Stomach (tissue), 9 donors: ENCODE measurements around the gene CNTN5. TPM values are rescaled to one million over a fixed set of nuclear protein-coding genes. Genes with fewer than 3 reads are reported as not detected.
"Not testable (repeated sequence)": the region's sequence is repeated elsewhere in the genome, so short reads cannot be mapped to it uniquely, and the experiment has no call there.

Experiments used
- DNase-seq, 2 donors: peaks; one replicate each; pipeline versions ENCODE4 v3.0.0 to v3.0.0-alpha.2; 2013 to 2019
- H3K27ac ChIP-seq, 5 donors: fragments of 200-600 bp in 4 of 5; sonication (generic) in 4 of 5; one replicate each; pipeline ENCODE4 v1.5.1; 2013 to 2019; ENCODE audit warnings: mild to moderate bottlenecking in 1 of 5, moderate library complexity in 1 of 5
- H3K27me3 ChIP-seq, 3 donors: fragments of 200-600 bp; sonication (generic); one replicate each; pipeline ENCODE4 v1.5.1; 2017 to 2019; ENCODE audit warnings: mixed run types in 1 of 3
- H3K36me3 ChIP-seq, 4 donors: fragments of 200-600 bp; sonication (generic); 1 replicate in 3 of 4; 2 replicates in 1 of 4; pipeline ENCODE4 v1.5.1; 2016 to 2019
- H3K4me1 ChIP-seq, 4 donors: fragments of 200-600 bp; sonication (generic); one replicate each; pipeline ENCODE4 v1.5.1; 2016 to 2019
- H3K4me3 ChIP-seq, 4 donors: fragments of 200-600 bp; sonication (generic) in 3 of 4; one replicate each; pipeline ENCODE4 v1.5.1; 2016 to 2019; ENCODE audit warnings: mild to moderate bottlenecking in 1 of 4
- H3K9me3 ChIP-seq, 4 donors: fragments of 200-600 bp; sonication (generic); one replicate each; pipeline ENCODE4 v1.5.1; 2016 to 2019
- CTCF ChIP-seq, 7 experiments: fragments of 450-650 bp in 4 of 7; fragments of 200-600 bp in 3 of 7; sonication (generic) in 3 of 7; IDR thresholded peaks; one replicate each; pipeline ENCODE4 v1.5.1; 2016 to 2019; ENCODE audit warnings: antibody characterized with exemption in 7 of 7, control low read depth in 2 of 7, mild to moderate bottlenecking in 1 of 7
- EP300 ChIP-seq: sonication (generic); formaldehyde crosslinking; IDR thresholded peaks from one replicate; pipeline ENCODE4 v1.6.1; 2017; ENCODE audit warnings: antibody characterized with exemption
- POLR2A ChIP-seq, 4 donors: fragments of 450-650 bp; IDR thresholded peaks; one replicate each; pipeline ENCODE4 v1.6.1; 2016; ENCODE audit warnings: antibody characterized with exemption in 4 of 4, control low read depth in 2 of 4, mild to moderate bottlenecking in 1 of 4, moderate library complexity in 1 of 4
- POLR2AphosphoS5 ChIP-seq, 3 donors: sonication (generic); formaldehyde crosslinking; IDR thresholded peaks; one replicate each; pipeline ENCODE4 v1.6.1; 2016; ENCODE audit warnings: antibody characterized with exemption in 3 of 3
- WGBS, 5 donors: extraction: QIAGEN DNeasy Blood & Tissue Kit in 3 of 5; methylation state at CpG; one replicate each; pipeline versions ENCODE4 v1.1.5 to v1.1.7; 2013 to 2018; 5-methylcytosine and 5-hydroxymethylcytosine counted together
- intact Hi-C: fragments of 100-400 bp; cut with DNase I; formaldehyde crosslinking; loops from one replicate; pipeline ENCODE4 v1.15.1; 2023; ENCODE audit warnings: low total_unique reads
- polyA plus RNA-seq, 3 donors: library from polyadenylated mRNA; stranded (reverse); fragments of 200-250 nt; gene quantifications; one replicate each; pipeline ENCODE4 v1.2.3, GENCODE V29; 2013
- total RNA-seq, 5 donors: library from RNA; depleted of rRNA; stranded (reverse); fragments of >200 nt; gene quantifications; one replicate each; pipeline versions ENCODE4 v1.1.0 to v1.2.3, GENCODE V29; 2014 to 2016
- donor health status: healthy with polysubstance abuse.
- donor health status: Bipolar disorder and iron deficiency.
- donor health status: healthy.

The CNTN5 gene
- total and polyA plus RNA-seq, 8 donors = 0.05 to 9.9 TPM; not detected in 6

- Histone ChIP-seq H3K4me3 (no peak overlapping the region), H3K36me3 (no peaks in the 10 kb centered on the region), H3K27me3 (no peaks in the 10 kb centered on the region), H3K27ac (no peak overlapping the region), H3K4me1 (no peaks in the 10 kb centered on the region), H3K9me3 (no peaks in the 10 kb centered on the region)
- peak in 1 of 2 donors; percentile 50 for DNase-seq
- intact Hi-C loops = no loop called here
- no peak for TF ChIP-seq CTCF (IDR thresholded peaks at IDR 0.05)
- no peak for TF ChIP-seq POLR2A (IDR thresholded peaks at IDR 0.05)
- no peak for TF ChIP-seq EP300
- no peak for TF ChIP-seq POLR2AphosphoS5 (IDR thresholded peaks at IDR 0.05)
- 7 to 28% (median 13%) methylated on average over 1 of the region's 1 CpG for WGBS, 5 donors
Measured at GRCh38 chr11:99277281-99277680, 256.5 kb downstream of the CNTN5 start.

GRCh38 chr11:99279266-99279665, 258.5 kb downstream of the CNTN5 start:
- no peaks in the 10 kb centered on the region for H3K9me3 ChIP-seq
- no peaks in the 10 kb centered on the region for H3K4me1 ChIP-seq
- no peak for DNase-seq
- no peak overlapping the region for H3K27ac ChIP-seq
- H3K36me3 ChIP-seq = no peaks in the 10 kb centered on the region
- TF ChIP-seq EP300 (no peak), CTCF (IDR thresholded peaks at IDR 0.05) (no peak), POLR2AphosphoS5 (IDR thresholded peaks at IDR 0.05) (no peak), POLR2A (IDR thresholded peaks at IDR 0.05) (no peak)
- H3K4me3 ChIP-seq = no peak overlapping the region
- intact Hi-C loops = no loop called here
- no peaks in the 10 kb centered on the region for H3K27me3 ChIP-seq

- H3K27ac ChIP-seq = no peak overlapping the region
- no peaks in the 10 kb centered on the region for H3K4me1 ChIP-seq
- H3K4me3 ChIP-seq = no peak overlapping the region
- TF ChIP-seq POLR2A (IDR thresholded peaks at IDR 0.05) (no peak), CTCF (IDR thresholded peaks at IDR 0.05) (no peak), EP300 (no peak), POLR2AphosphoS5 (IDR thresholded peaks at IDR 0.05) (no peak)
- no peaks in the 10 kb centered on the region for H3K36me3 ChIP-seq
- 63 to 90% (median 77%) methylated on average over 1 of the region's 1 CpG for WGBS, 5 donors
- H3K27me3 ChIP-seq = no peaks in the 10 kb centered on the region
- no peak for DNase-seq
- intact Hi-C loops = no loop called here
- no peaks in the 10 kb centered on the region for H3K9me3 ChIP-seq
Measured at GRCh38 chr11:99281331-99281730, 260.6 kb downstream of the CNTN5 start.

GRCh38 chr11:99297925-99298324, 277.2 kb downstream of the CNTN5 start:
- H3K9me3 ChIP-seq = peaks cover 0 to 20% (median 15%) of the 10 kb centered on the region in 4 donors
- intact Hi-C loops, H3K36me3 ChIP-seq, H3K4me3 ChIP-seq, H3K27ac ChIP-seq, DNase-seq, H3K4me1 ChIP-seq, H3K27me3 ChIP-seq: not testable (repeated sequence)
- WGBS, 5 donors = 60 to 69% (median 64%) methylated on average over 8 of the region's 8 CpGs

GRCh38 chr11:99307510-99308088, 286.9 kb downstream of the CNTN5 start:
- no peaks in the 10 kb centered on the region for H3K27me3 ChIP-seq
- H3K27ac ChIP-seq = no peak overlapping the region
- H3K4me3 ChIP-seq = no peak overlapping the region
- H3K36me3 ChIP-seq = no peaks in the 10 kb centered on the region
- H3K9me3 ChIP-seq = no peaks in the 10 kb centered on the region
- intact Hi-C loops = no loop called here
- TF ChIP-seq EP300 = no peak
- TF ChIP-seq CTCF (IDR thresholded peaks at IDR 0.05) = no peak
- no peak for TF ChIP-seq POLR2A (IDR thresholded peaks at IDR 0.05)
- no peak for TF ChIP-seq POLR2AphosphoS5 (IDR thresholded peaks at IDR 0.05)
- no peaks in the 10 kb centered on the region for H3K4me1 ChIP-seq
- 63 to 71% (median 67%) methylated on average over 3 of the region's 3 CpGs for WGBS, 5 donors
- DNase-seq = no peak
